Left colon (tissue), 2 donors: ENCODE results near the gene RHCE. TPM values are rescaled to one million over a fixed set of nuclear protein-coding genes. Genes with fewer than 3 reads are reported as not detected.
"Not testable (repeated sequence)": the region's sequence is repeated elsewhere in the genome, so short reads cannot be mapped to it uniquely, and the experiment has no call there.

ENCODE experiments used
- ATAC-seq: fragments of 200-7000 bp; cut with Tn5 transposase; one replicate; pipeline ENCODE4 v1.9.1; 2020; ENCODE audit warnings: mild to moderate bottlenecking, moderate library complexity
- DNase-seq, 2 donors: peaks; one replicate each; pipeline ENCODE4 v3.0.0-alpha.2; 2020
- intact Hi-C, 2 donors: fragments of 100-400 bp; cut with DNase I in 1 of 2; cut with micrococcal nuclease in 1 of 2; formaldehyde crosslinking; loops; one replicate each; pipeline versions ENCODE4 v1.11.2 to v1.14.0; 2022; cut with DNase I, micrococcal nuclease
- total RNA-seq, 2 donors: library from RNA; stranded (reverse); fragmentation: NEBNext Ultra II Directional; extraction: Animal tissue kit (Norgen Biotek cat#: 25700); gene quantifications; one replicate each; pipeline ENCODE4 v1.2.1, GENCODE V29; 2021
- donor health status: DM: no; HTN: no; CAD: no.
- donor health status: DM: yes; HTN: yes; CAD: no.

RHCE gene
- total RNA-seq, 2 donors from 2014 or later, result 0.31 TPM; not detected in 1

GRCh38 chr1:25412872-25413623 is 7.6 kb downstream of the RHCE start:
- ATAC-seq, intact Hi-C loops, DNase-seq: not testable (repeated sequence)

- DNase-seq, ATAC-seq: not testable (repeated sequence)
- intact Hi-C loops, result loop anchor here in 1 of 2 donors (10.0 kb wide), 1 partner anchor 115 kb away; no protein-coding TSS in a partner anchor
These were observed 10.8 kb downstream of the RHCE start for GRCh38 chr1:25409641-25410427.

- DNase-seq, result not testable (repeated sequence)
- intact Hi-C loops, result loop anchor here in 1 of 2 donors (10.0 kb wide), 1 partner anchor 119 kb away; no protein-coding TSS in a partner anchor
These were observed 14.8 kb downstream of the RHCE start for GRCh38 chr1:25405731-25406305.

GRCh38 chr1:25402947-25403803 is 17.4 kb downstream of the RHCE start:
- intact Hi-C loops, result loop anchor here in 1 of 2 donors (10.0 kb wide), 1 partner anchor 122 kb away; no protein-coding TSS in a partner anchor
- peak; percentile 84 for ATAC-seq
- DNase-seq, result not testable (repeated sequence)

More at GRCh38 chr1:25405731-25406305, 14.8 kb downstream of the RHCE start:
- ATAC-seq, result not testable (repeated sequence)

- ATAC-seq, DNase-seq, intact Hi-C loops: not testable (repeated sequence)
These were observed 22.5 kb downstream of the RHCE start for GRCh38 chr1:25398079-25398478.

GRCh38 chr1:25397549-25397948 is 23.1 kb downstream of the RHCE start:
- ATAC-seq, DNase-seq, intact Hi-C loops: not testable (repeated sequence)

- intact Hi-C loops, result no loop called here
- DNase-seq (peak in 1 of 2 donors; percentile 6), ATAC-seq (peak; percentile 52)
These were observed 27.8 kb downstream of the RHCE start for GRCh38 chr1:25392841-25393240.

GRCh38 chr1:25389721-25390120 is 30.9 kb downstream of the RHCE start:
- intact Hi-C loops, result loop anchor here in 1 of 2 donors (10.0 kb wide), 1 partner anchor 55 kb away; no protein-coding TSS in a partner anchor
- ATAC-seq, DNase-seq: not testable (repeated sequence)

GRCh38 chr1:25388691-25389090 is 31.9 kb downstream of the RHCE start:
- DNase-seq, ATAC-seq: not testable (repeated sequence)
- intact Hi-C loops, result loop anchor here in 1 of 2 donors (10.0 kb wide), 1 partner anchor 56 kb away; no protein-coding TSS in a partner anchor

- not testable (repeated sequence) for DNase-seq, ATAC-seq
- intact Hi-C loops, result loop anchor here in 1 of 2 donors (10.0 kb wide), 1 partner anchor 58 kb away; no protein-coding TSS in a partner anchor
These were observed 33.5 kb downstream of the RHCE start for GRCh38 chr1:25387096-25387495.

- not testable (repeated sequence) for DNase-seq, ATAC-seq
- intact Hi-C loops, result loop anchor here in 1 of 2 donors (10.0 kb wide), 1 partner anchor 61 kb away; no protein-coding TSS in a partner anchor
These were observed 36.8 kb downstream of the RHCE start for GRCh38 chr1:25383875-25384274.

GRCh38 chr1:25383090-25383489 is 37.5 kb downstream of the RHCE start:
- not testable (repeated sequence) for ATAC-seq, DNase-seq
- intact Hi-C loops, result loop anchor here in 1 of 2 donors (10.0 kb wide), 1 partner anchor 62 kb away; no protein-coding TSS in a partner anchor

- not testable (repeated sequence) for ATAC-seq, DNase-seq
- intact Hi-C loops, result loop anchor here in 1 of 2 donors (10.0 kb wide), 1 partner anchor 62 kb away; no protein-coding TSS in a partner anchor
These were observed 38.1 kb downstream of the RHCE start for GRCh38 chr1:25382543-25382942.

GRCh38 chr1:25378367-25378766 is 42.3 kb downstream of the RHCE start:
- ATAC-seq, intact Hi-C loops, DNase-seq: not testable (repeated sequence)

- intact Hi-C loops, DNase-seq, ATAC-seq: not testable (repeated sequence)
These were observed 48.9 kb downstream of the RHCE start for GRCh38 chr1:25371757-25372156.

GRCh38 chr1:25369691-25370271 is 50.8 kb downstream of the RHCE start:
- ATAC-seq, DNase-seq, intact Hi-C loops: not testable (repeated sequence)

GRCh38 chr1:25369241-25369640 is 51.4 kb downstream of the RHCE start:
- ATAC-seq (no peak), DNase-seq (no peak)
- intact Hi-C loops, result no loop called here
